GM03348 (cell line): ENCODE results near the gene MGAT4B.
A peak's percentile ranks its signal among the peaks of the same experiment; 100 is the strongest.
"Not testable (repeated sequence)": the region's sequence is repeated elsewhere in the genome, so short reads cannot be mapped to it uniquely, and the experiment has no call there.

Experiments
- DNase-seq: peaks from one replicate; pipeline ENCODE4 v3.0.0; 2012; ENCODE audit warnings: low spot score

Gene MGAT4B

GRCh38 chr5:179806250-179807048, at the start of gene MGAT4B:
MGAT4B (minus strand) TSS chr5:179806866; CDS start chr5:179806583, 283 bp downstream.
- peak; percentile 95 for DNase-seq

- DNase-seq, result no peak
Observed at GRCh38 chr5:179854356-179854755, 47.7 kb upstream of the MGAT4B start.

GRCh38 chr5:179852993-179853547, 46.4 kb upstream of the MGAT4B start:
- no peak for DNase-seq

GRCh38 chr5:179841621-179842020, 35.0 kb upstream of the MGAT4B start:
- no peak for DNase-seq

- no peak for DNase-seq
Observed at GRCh38 chr5:179840766-179841165, 34.1 kb upstream of the MGAT4B start.

- no peak for DNase-seq
Observed at GRCh38 chr5:179840321-179840720, 33.7 kb upstream of the MGAT4B start.

- no peak for DNase-seq
Observed at GRCh38 chr5:179839328-179840256, 32.9 kb upstream of the MGAT4B start.

- no peak for DNase-seq
Observed at GRCh38 chr5:179837076-179838011, 30.7 kb upstream of the MGAT4B start.

GRCh38 chr5:179836225-179837019, 29.8 kb upstream of the MGAT4B start:
- no peak for DNase-seq

- DNase-seq, result not testable (repeated sequence)
Observed at GRCh38 chr5:179834871-179835270, 28.2 kb upstream of the MGAT4B start.

GRCh38 chr5:179834120-179834519, 27.5 kb upstream of the MGAT4B start:
- no peak for DNase-seq

- no peak for DNase-seq
Observed at GRCh38 chr5:179833709-179834070, 27.0 kb upstream of the MGAT4B start.

- DNase-seq, result no peak
Observed at GRCh38 chr5:179833056-179833708, 26.5 kb upstream of the MGAT4B start.

GRCh38 chr5:179832039-179832745, 25.5 kb upstream of the MGAT4B start:
- DNase-seq, result no peak

- DNase-seq, result no peak
Observed at GRCh38 chr5:179830818-179831468, 24.3 kb upstream of the MGAT4B start.

- no peak for DNase-seq
Observed at GRCh38 chr5:179829732-179830435, 23.2 kb upstream of the MGAT4B start.

GRCh38 chr5:179828756-179829421, 22.2 kb upstream of the MGAT4B start:
- DNase-seq, result no peak

GRCh38 chr5:179827680-179828079, 21.0 kb upstream of the MGAT4B start:
- DNase-seq, result no peak
